Lung (tissue), 12 donors: Measurements from ENCODE around the gene MPPED1. TPM values are rescaled to one million over a fixed set of nuclear protein-coding genes. Genes with fewer than 3 reads are reported as not detected.

Experiments used
- ATAC-seq: fragments of 200-7000 bp; cut with Tn5 transposase; one replicate; pipeline ENCODE4 v1.9.1; 2020; ENCODE audit warnings: moderate number of reproducible peaks; ENCODE audit not compliant: insufficient read depth, low FRiP score
- DNase-seq, 3 donors: peaks; one replicate each; pipeline ENCODE4 v3.0.0-alpha.2; 2013 to 2017
- H3K27ac ChIP-seq, 2 donors: one replicate each; pipeline ENCODE4 v1.5.1; 2013; ENCODE audit warnings: mild to moderate bottlenecking in 2 of 2, moderate library complexity in 2 of 2, control low read depth in 1 of 2, inconsistent platforms in 1 of 2, low read depth in 1 of 2, low read length in 1 of 2
- H3K27me3 ChIP-seq, 3 donors: one replicate each; pipeline ENCODE4 v1.5.1; 2013; ENCODE audit warnings: low read length in 2 of 3; ENCODE audit not compliant: control insufficient read depth in 3 of 3, insufficient read depth in 3 of 3
- H3K36me3 ChIP-seq, 4 donors: one replicate each; pipeline ENCODE4 v1.5.1; 2013; ENCODE audit warnings: low read length in 4 of 4, mild to moderate bottlenecking in 1 of 4, moderate library complexity in 1 of 4; ENCODE audit not compliant: control insufficient read depth in 4 of 4, insufficient read depth in 4 of 4
- H3K4me1 ChIP-seq, 5 donors: one replicate each; pipeline ENCODE4 v1.5.1; 2013; ENCODE audit warnings: low read length in 5 of 5, mild to moderate bottlenecking in 2 of 5, moderate library complexity in 1 of 5; ENCODE audit not compliant: control insufficient read depth in 5 of 5, insufficient read depth in 5 of 5
- H3K4me3 ChIP-seq: one replicate; pipeline ENCODE4 v1.5.1; 2013; ENCODE audit warnings: mild to moderate bottlenecking, control low read depth, moderate library complexity
- H3K9ac ChIP-seq, 2 donors: one replicate each; pipeline ENCODE4 v1.5.1; 2013; ENCODE audit warnings: low read length in 2 of 2, control low read depth in 1 of 2; ENCODE audit not compliant: insufficient read depth in 1 of 2
- H3K9me3 ChIP-seq, 4 donors: one replicate each; pipeline ENCODE4 v1.5.1; 2013; ENCODE audit warnings: low read length in 3 of 4, mild to moderate bottlenecking in 1 of 4, moderate library complexity in 1 of 4; ENCODE audit not compliant: control insufficient read depth in 4 of 4, insufficient read depth in 3 of 4
- CTCF ChIP-seq: IDR thresholded peaks from 2 replicates; pipeline ENCODE4 v1.5.1; 2012; ENCODE audit warnings: mild to moderate bottlenecking; ENCODE audit errors: control extremely low read depth, extremely low read depth
- WGBS, 2 donors: extraction: QIAGEN DNeasy Blood & Tissue Kit; methylation state at CpG; one replicate each; pipeline ENCODE4 v1.1.7; 2013; 5-methylcytosine and 5-hydroxymethylcytosine counted together
- polyA plus RNA-seq, 2 donors: library from polyadenylated mRNA; stranded (reverse); fragments of 200-250 nt; gene quantifications; one replicate each; pipeline ENCODE4 v1.2.1, GENCODE V29; 2013
- total RNA-seq, 2 donors: library from RNA; depleted of rRNA in 1 of 2; stranded (reverse); fragments of >200 nt in 1 of 2; gene quantifications; one replicate each; pipeline ENCODE4 v1.2.1, GENCODE V29; 2014 to 2021
- donor health status: control.
- donor health status: control.
- donor health status: Bipolar disorder and iron deficiency.
- donor health status: healthy.
- donor health status: DM: yes; HTN: yes; CAD: no.

The MPPED1 gene
- total and polyA plus RNA-seq, 4 donors: 0.05 to 0.65 TPM; not detected in 2

GRCh38 chr22:43464809-43465208, 53.0 kb downstream of the MPPED1 start:
- TF ChIP-seq CTCF: no peak
- DNase-seq (no peak), ATAC-seq (no peak)
- H3K9ac ChIP-seq: no peak overlapping the region
- H3K27ac ChIP-seq: no peak overlapping the region
- no peaks in the 10 kb centered on the region for H3K36me3 ChIP-seq
- 74 to 85% methylated on average over 8 of the region's 8 CpGs for whole genome bisulfite sequencing, 2 donors
- H3K9me3 ChIP-seq: peaks cover 0 to 19% (median 6%) of the 10 kb centered on the region in 4 donors
- H3K4me1 ChIP-seq: no peaks in the 10 kb centered on the region
- no peak overlapping the region for H3K4me3 ChIP-seq
- H3K27me3 ChIP-seq: peaks cover 0 to 3% (median 0%) of the 10 kb centered on the region in 3 donors

GRCh38 chr22:43465291-43466015, 53.6 kb downstream of the MPPED1 start:
- whole genome bisulfite sequencing, 2 donors: 82 to 87% methylated on average over 23 of the region's 23 CpGs
- DNase-seq: no peak
- Histone ChIP-seq H3K36me3 (no peaks in the 10 kb centered on the region), H3K27me3 (peaks cover 0 to 3% (median 3%) of the 10 kb centered on the region in 3 donors), H3K9me3 (peaks cover 0 to 19% (median 6%) of the 10 kb centered on the region in 4 donors), H3K4me3 (no peak overlapping the region), H3K9ac (no peak overlapping the region), H3K4me1 (no peaks in the 10 kb centered on the region), H3K27ac (no peak overlapping the region)
- ATAC-seq: no peak
- no peak for TF ChIP-seq CTCF

- Histone ChIP-seq H3K4me1 (no peaks in the 10 kb centered on the region), H3K27ac (no peak overlapping the region), H3K36me3 (no peaks in the 10 kb centered on the region), H3K9ac (no peak overlapping the region), H3K4me3 (no peak overlapping the region), H3K9me3 (peaks cover 0 to 14% (median 5%) of the 10 kb centered on the region in 4 donors), H3K27me3 (peaks cover 0 to 5% (median 3%) of the 10 kb centered on the region in 3 donors)
- DNase-seq (no peak), ATAC-seq (no peak)
- no peak for TF ChIP-seq CTCF
- WGBS, 2 donors: 80 to 83% methylated on average over 7 of the region's 7 CpGs
These were observed 54.9 kb downstream of the MPPED1 start for GRCh38 chr22:43466710-43467109.
